SK-N-SH (cell line): Measurements from ENCODE around the gene TBC1D21. TPM values are rescaled to one million over a fixed set of nuclear protein-coding genes. Genes with fewer than 3 reads are reported as not detected.

ENCODE experiments used
- CTCF ChIA-PET: fragments of 300-600, 350-600 bp; formaldehyde crosslinking; extraction: SDS; loops from one replicate; lab custom pipeline; 2021; lab: Yijun Ruan, JAX
- POLR2A ChIA-PET: fragments of 350-600 bp; sonication (Branson Sonifier 250); formaldehyde crosslinking; extraction: SDS; loops from one replicate; lab custom pipeline; 2020; ENCODE audit warnings: antibody characterized with exemption, inconsistent platforms; lab: Yijun Ruan, JAX
- DNase-seq: peaks from one replicate; pipeline ENCODE4 v3.0.0; 2012
- H2AFZ ChIP-seq: fragments of 200-600 bp; sonication (generic); 2 replicates; pipeline ENCODE4 v1.8.1; 2016; ENCODE audit warnings: antibody characterized with exemption, mild to moderate bottlenecking, low read depth
- H3F3A ChIP-seq: fragments of 200-600 bp; sonication (generic); replicated peaks from 2 replicates; pipeline ENCODE3; 2016; ENCODE audit warnings: antibody characterized with exemption, mild to moderate bottlenecking; ENCODE audit not compliant: insufficient read depth
- H3K27ac ChIP-seq, 2 experiments: fragments of 200-500 bp in 1 of 2; fragments of 200-600 bp in 1 of 2; sonication (Bioruptor generic) in 1 of 2; sonication (generic), shearing (Covaris generic) in 1 of 2; 2 replicates each; pipeline versions ENCODE4 v1.5.1 to v1.6.1; 2014 to 2016; ENCODE audit warnings: low read depth in 2 of 2, inconsistent platforms in 1 of 2, low read length in 1 of 2, mild to moderate bottlenecking in 1 of 2, mixed read lengths in 1 of 2
- H3K27me3 ChIP-seq: fragments of 200-600 bp; sonication (generic), shearing (Covaris generic); 2 replicates; pipeline ENCODE4 v1.6.1; 2016; ENCODE audit warnings: mixed run types; ENCODE audit not compliant: insufficient read depth
- H3K36me3 ChIP-seq, 2 experiments: fragments of 200-500 bp in 1 of 2; fragments of 200-600 bp in 1 of 2; sonication (Bioruptor generic) in 1 of 2; sonication (generic) in 1 of 2; replicated peaks in 1 of 2; 2 replicates each; pipeline versions ENCODE3 to v1.5.1; 2014 to 2016; ENCODE audit warnings: low read length in 1 of 2, mild to moderate bottlenecking in 1 of 2; ENCODE audit not compliant: insufficient read depth in 2 of 2, control insufficient read depth in 1 of 2
- H3K4me1 ChIP-seq, 2 experiments: fragments of 200-500 bp in 1 of 2; fragments of 200-600 bp in 1 of 2; sonication (Bioruptor generic) in 1 of 2; sonication (generic), shearing (Covaris generic) in 1 of 2; 2 replicates each; pipeline versions ENCODE4 v1.5.1 to v1.6.1; 2014 to 2016; ENCODE audit warnings: low read depth in 1 of 2, low read length in 1 of 2, mixed run types in 1 of 2; ENCODE audit not compliant: insufficient read depth in 2 of 2, control insufficient read depth in 1 of 2
- H3K4me2 ChIP-seq: fragments of 200-600 bp; sonication (generic), shearing (Covaris generic); 2 replicates; pipeline ENCODE4 v1.6.1; 2017; ENCODE audit warnings: mixed run types
- H3K4me3 ChIP-seq, 2 experiments: fragments of 200-500 bp in 1 of 2; fragments of 200-600 bp in 1 of 2; sonication (Bioruptor generic) in 1 of 2; sonication (generic), shearing (Covaris generic) in 1 of 2; 2 replicates each; pipeline versions ENCODE4 v1.5.1 to v1.8.1; 2014 to 2016; ENCODE audit warnings: low read depth in 2 of 2, inconsistent platforms in 1 of 2, low read length in 1 of 2, mild to moderate bottlenecking in 1 of 2, mixed read lengths in 1 of 2, moderate library complexity in 1 of 2
- H3K79me2 ChIP-seq: fragments of 200-600 bp; sonication (generic); 2 replicates; pipeline ENCODE4 v1.8.1; 2017; ENCODE audit warnings: mild to moderate bottlenecking; ENCODE audit not compliant: insufficient read depth
- H3K9ac ChIP-seq: fragments of 200-600 bp; sonication (generic); 2 replicates; pipeline ENCODE4 v1.6.1; 2017; ENCODE audit warnings: mixed run types
- H3K9me2 ChIP-seq: fragments of 200-600 bp; sonication (generic); 2 replicates; pipeline ENCODE4 v1.6.1; 2017; ENCODE audit warnings: mixed run types
- H3K9me3 ChIP-seq: fragments of 200-600 bp; sonication (generic); 2 replicates; pipeline ENCODE4 v1.6.1; 2017; ENCODE audit warnings: mixed run types, mild to moderate bottlenecking, moderate library complexity
- H4K20me1 ChIP-seq: fragments of 200-600 bp; sonication (generic); 2 replicates; pipeline ENCODE4 v1.6.1; 2017; ENCODE audit warnings: mild to moderate bottlenecking, mixed run types; ENCODE audit not compliant: insufficient read depth
- EP300 ChIP-seq, 2 experiments: IDR thresholded peaks; 2 replicates each; pipeline versions ENCODE4 v1.4.0 to v1.6.1; 2012; ENCODE audit warnings: borderline replicate concordance in 1 of 2, low read depth in 1 of 2, low read length in 1 of 2
- EZH2phosphoT487 ChIP-seq: fragments of 200-600 bp; sonication (generic); IDR thresholded peaks from 2 replicates; pipeline ENCODE4 v1.6.1; 2017; ENCODE audit warnings: low read depth, mixed run types, mild to moderate bottlenecking, antibody characterized with exemption, moderate library complexity, borderline replicate concordance
- FOSL2 ChIP-seq: IDR thresholded peaks from 2 replicates; pipeline ENCODE4 v1.4.0; 2012; ENCODE audit warnings: low read depth, mild to moderate bottlenecking, moderate library complexity, borderline replicate concordance
- FOXM1 ChIP-seq: IDR thresholded peaks from 2 replicates; pipeline ENCODE4 v1.4.0; 2012; ENCODE audit warnings: low read depth, mild to moderate bottlenecking
- GATA2 ChIP-seq: sonication (generic); formaldehyde crosslinking; IDR thresholded peaks from 2 replicates; pipeline ENCODE4 v1.5.0; 2020; ENCODE audit warnings: mild to moderate bottlenecking, missing genetic modification reagents
- JUND ChIP-seq: IDR thresholded peaks from 2 replicates; pipeline ENCODE4 v1.4.0; 2012
- MAX ChIP-seq: IDR thresholded peaks from 2 replicates; pipeline ENCODE4 v1.4.0; 2012; ENCODE audit warnings: low read depth
- MXI1 ChIP-seq: IDR thresholded peaks from 2 replicates; pipeline ENCODE4 v1.6.1; 2012; ENCODE audit warnings: mild to moderate bottlenecking, low read depth, low read length, improper control_type of control experiment
- NFIC ChIP-seq: IDR thresholded peaks from 2 replicates; pipeline ENCODE4 v1.4.0; 2012; ENCODE audit warnings: borderline replicate concordance
- NRF1 ChIP-seq: IDR thresholded peaks from 2 replicates; pipeline ENCODE4 v1.6.1; 2012; ENCODE audit warnings: low read depth, mild to moderate bottlenecking, low read length
- POLR2AphosphoS5 ChIP-seq: IDR thresholded peaks from 2 replicates; pipeline ENCODE4 v1.6.1; 2012; ENCODE audit warnings: low read depth, low read length
- REST ChIP-seq: IDR thresholded peaks from 2 replicates; pipeline ENCODE4 v1.6.1; 2012; ENCODE audit warnings: mild to moderate bottlenecking, low read depth, low read length, moderate library complexity
- RFX5 ChIP-seq: IDR thresholded peaks from 2 replicates; pipeline ENCODE4 v1.6.1; 2012; ENCODE audit warnings: mild to moderate bottlenecking, improper control_type of control experiment, low read length
- RXRA ChIP-seq: IDR thresholded peaks from 2 replicates; pipeline ENCODE4 v1.4.0; 2012; ENCODE audit warnings: low read depth, mild to moderate bottlenecking, borderline replicate concordance
- SMC3 ChIP-seq: IDR thresholded peaks from 2 replicates; pipeline ENCODE4 v1.6.1; 2012; ENCODE audit warnings: low read depth, low read length, improper control_type of control experiment
- TEAD4 ChIP-seq: IDR thresholded peaks from 2 replicates; pipeline ENCODE4 v1.4.0; 2012; ENCODE audit warnings: mild to moderate bottlenecking, borderline replicate concordance; ENCODE audit not compliant: insufficient read depth
- USF2 ChIP-seq: fragments of 150-350 bp; IDR thresholded peaks from 2 replicates; pipeline ENCODE4 v1.6.1; 2017; ENCODE audit warnings: antibody characterized with exemption, low read length, low read depth, borderline replicate concordance
- WGBS: methylation state at CpG from one replicate; pipeline ENCODE4 v1.1.6; 2017; ENCODE audit warnings: low lambda C conversion rate; 5-methylcytosine and 5-hydroxymethylcytosine counted together
- polyA plus RNA-seq, 3 experiments: library from polyadenylated mRNA; depleted of rRNA; stranded (reverse); fragments of >200 nt; gene quantifications; 2 replicates each; pipeline ENCODE4 v1.2.3, GENCODE V29; 2012
- TF ChIP-seq, protein P1 (sequence below): fragments of 200-600 bp; sonication (generic); IDR thresholded peaks from 2 replicates; pipeline ENCODE4 v1.6.1; 2017; ENCODE audit warnings: antibody characterized with exemption, mild to moderate bottlenecking, moderate library complexity
- TF ChIP-seq, protein P2 (sequence below): IDR thresholded peaks from 2 replicates; pipeline ENCODE4 v1.4.0; 2012; ENCODE audit warnings: low read depth, borderline replicate concordance

TBC1D21 gene
- polyA plus RNA-seq, 1 of the 3 experiments (the other 2 are of a cell fraction) = not detected

- no peak for TF ChIP-seq MAX
- no peak for TF ChIP-seq RFX5
Observed at GRCh38 chr15:73852507-73852906, 20.9 kb upstream of the TBC1D21 start (continued).

DNA sequence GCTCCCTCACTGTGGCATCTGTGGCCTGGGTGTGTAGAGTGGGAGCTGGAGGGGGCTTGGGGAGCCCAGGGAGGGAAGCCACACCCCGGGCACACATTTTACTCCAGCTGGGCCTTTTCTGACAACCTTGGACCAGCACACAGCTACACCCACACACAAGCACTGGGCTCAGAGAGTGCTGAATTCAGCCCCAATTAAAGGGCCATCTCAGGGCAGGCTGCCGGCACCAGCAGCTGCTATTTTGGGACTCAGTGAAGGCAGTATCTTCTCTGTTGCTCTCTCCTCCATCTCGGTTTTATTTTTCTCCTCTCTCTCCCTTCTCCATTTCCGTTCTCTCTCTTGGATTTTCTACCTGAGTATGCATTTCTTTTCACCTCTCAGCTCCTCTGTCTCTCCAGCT lies 19.1 kb upstream of the TBC1D21 start:
- Histone ChIP-seq H3K36me3 (no peaks in the 10 kb centered on the region), H3K79me2 (no peaks in the 10 kb centered on the region), H3K9ac (no peak overlapping the region), H3K9me3 (no peaks in the 10 kb centered on the region), H3K27me3 (peaks cover 7% of the 10 kb centered on the region; the same call in 1 of the 2 replicates), H3K4me3 (no peak overlapping the region), H3K4me1 (peaks cover 0 to 3% of the 10 kb centered on the region in 2 experiments; a peak in 1 of 4 replicates), H3K4me2 (no peak overlapping the region), H3K27ac (no peak overlapping the region), H3F3A (no peaks in the 10 kb centered on the region), H2AFZ (no peak overlapping the region), H4K20me1 (no peaks in the 10 kb centered on the region), H3K9me2 (no peaks in the 10 kb centered on the region)
- POLR2A ChIA-PET = no interaction called here
- 20% methylated on average over 4 of the region's 4 CpGs for WGBS
- TF ChIP-seq FOXM1 (no peak), RXRA (no peak), GATA2 (no peak), FOSL2 (no peak), POLR2AphosphoS5 (no peak), USF2 (no peak), RFX5 (no peak), JUND (no peak), NRF1 (no peak), EZH2phosphoT487 (no peak), EP300 (IDR thresholded peaks at IDR 0.05; ENCODE audit: borderline replicate concordance in 1 of 2, low read depth in 1 of 2, low read length in 1 of 2) (no peak), SMC3 (no peak), TEAD4 (no peak), MXI1 (no peak), NFIC (no peak), REST (no peak)
- TF ChIP-seq, protein P1, sequence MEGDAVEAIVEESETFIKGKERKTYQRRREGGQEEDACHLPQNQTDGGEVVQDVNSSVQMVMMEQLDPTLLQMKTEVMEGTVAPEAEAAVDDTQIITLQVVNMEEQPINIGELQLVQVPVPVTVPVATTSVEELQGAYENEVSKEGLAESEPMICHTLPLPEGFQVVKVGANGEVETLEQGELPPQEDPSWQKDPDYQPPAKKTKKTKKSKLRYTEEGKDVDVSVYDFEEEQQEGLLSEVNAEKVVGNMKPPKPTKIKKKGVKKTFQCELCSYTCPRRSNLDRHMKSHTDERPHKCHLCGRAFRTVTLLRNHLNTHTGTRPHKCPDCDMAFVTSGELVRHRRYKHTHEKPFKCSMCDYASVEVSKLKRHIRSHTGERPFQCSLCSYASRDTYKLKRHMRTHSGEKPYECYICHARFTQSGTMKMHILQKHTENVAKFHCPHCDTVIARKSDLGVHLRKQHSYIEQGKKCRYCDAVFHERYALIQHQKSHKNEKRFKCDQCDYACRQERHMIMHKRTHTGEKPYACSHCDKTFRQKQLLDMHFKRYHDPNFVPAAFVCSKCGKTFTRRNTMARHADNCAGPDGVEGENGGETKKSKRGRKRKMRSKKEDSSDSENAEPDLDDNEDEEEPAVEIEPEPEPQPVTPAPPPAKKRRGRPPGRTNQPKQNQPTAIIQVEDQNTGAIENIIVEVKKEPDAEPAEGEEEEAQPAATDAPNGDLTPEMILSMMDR = no peak
- TF ChIP-seq, protein P2, sequence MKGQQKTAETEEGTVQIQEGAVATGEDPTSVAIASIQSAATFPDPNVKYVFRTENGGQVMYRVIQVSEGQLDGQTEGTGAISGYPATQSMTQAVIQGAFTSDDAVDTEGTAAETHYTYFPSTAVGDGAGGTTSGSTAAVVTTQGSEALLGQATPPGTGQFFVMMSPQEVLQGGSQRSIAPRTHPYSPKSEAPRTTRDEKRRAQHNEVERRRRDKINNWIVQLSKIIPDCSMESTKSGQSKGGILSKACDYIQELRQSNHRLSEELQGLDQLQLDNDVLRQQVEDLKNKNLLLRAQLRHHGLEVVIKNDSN = no peak
- CTCF ChIA-PET = interaction anchor here (1.2 kb wide), 1 partner anchor 20 kb away, joined by 4 read pairs; no protein-coding TSS in a partner anchor
- DNase-seq = no peak
